Posterior vena cava (tissue), 2 donors: ENCODE data around the gene MLF2. TPM values are rescaled to one million over a fixed set of nuclear protein-coding genes. Genes with fewer than 3 reads are reported as not detected.
"Not testable (repeated sequence)": the region's sequence is repeated elsewhere in the genome, so short reads cannot be mapped to it uniquely, and the experiment has no call there.

Experiments
- DNase-seq: peaks from one replicate; pipeline ENCODE4 v3.0.0-alpha.2; 2020; ENCODE audit warnings: low spot score
- intact Hi-C, 2 donors: fragments of 100-400 bp; cut with DNase I; formaldehyde crosslinking; loops; one replicate each; pipeline versions ENCODE4 v1.14.1 to v1.14.2; 2022 to 2023
- total RNA-seq, 2 donors: library from RNA; stranded (reverse); fragmentation: NEBNext Ultra II Directional; extraction: Animal tissue kit (Norgen Biotek cat#: 25700); gene quantifications; one replicate each; pipeline ENCODE4 v1.2.1, GENCODE V29; 2021
- donor health status: DM: yes; HTN: yes; CAD: no.
- donor health status: DM: yes; HTN: yes; CAD: no.

MLF2 gene
- total RNA-seq, 2 donors from 2014 or later, result 106 to 145 TPM

- no peak for DNase-seq
- intact Hi-C loops, result no loop called here
Measured at GRCh38 chr12:6747216-6747615, 5.7 kb downstream of the MLF2 start.

- DNase-seq, result peak; percentile 72
- intact Hi-C loops, result no loop called here
Measured at GRCh38 chr12:6745741-6746525, 7.0 kb downstream of the MLF2 start.

- DNase-seq, intact Hi-C loops: not testable (repeated sequence)
Measured at GRCh38 chr12:6743300-6743699, 9.6 kb downstream of the MLF2 start.

GRCh38 chr12:6742834-6743233, 10.1 kb downstream of the MLF2 start:
- no peak for DNase-seq
- intact Hi-C loops, result no loop called here

- DNase-seq, result peak; percentile 64
- intact Hi-C loops, result not testable (repeated sequence)
Measured at GRCh38 chr12:6742080-6742479, 10.9 kb downstream of the MLF2 start.

GRCh38 chr12:6736754-6737153, 16.2 kb downstream of the MLF2 start:
- intact Hi-C loops, result loop anchor here in 1 of 2 donors (5.0 kb wide), 1 partner anchor 41 kb away; no protein-coding TSS in a partner anchor
- DNase-seq, result no peak

GRCh38 chr12:6735448-6736191, 17.3 kb downstream of the MLF2 start:
- peak; percentile 84 for DNase-seq
- intact Hi-C loops, result loop anchor here in 1 of 2 donors (5.0 kb wide), 1 partner anchor 42 kb away; no protein-coding TSS in a partner anchor

- DNase-seq, result peak; percentile 40
- intact Hi-C loops, result loop anchor here in 1 of 2 donors (5.0 kb wide), 1 partner anchor 43 kb away; no protein-coding TSS in a partner anchor
Measured at GRCh38 chr12:6734506-6735387, 18.2 kb downstream of the MLF2 start.

GRCh38 chr12:6730169-6730568, 22.8 kb downstream of the MLF2 start:
- peak; percentile 44 for DNase-seq
- intact Hi-C loops, result no loop called here

- intact Hi-C loops, result no loop called here
- DNase-seq, result peak; percentile 68
Measured at GRCh38 chr12:6729186-6729585, 23.8 kb downstream of the MLF2 start.

- peak; percentile 13 for DNase-seq
- intact Hi-C loops, result no loop called here
Measured at GRCh38 chr12:6725350-6725749, 27.6 kb downstream of the MLF2 start.

GRCh38 chr12:6724409-6724797, 28.5 kb downstream of the MLF2 start:
- intact Hi-C loops, result no loop called here
- DNase-seq, result peak; percentile 79

GRCh38 chr12:6723607-6724408, 29.1 kb downstream of the MLF2 start, which contains the start of gene COPS7A:
Gene COPS7A, plus strand, starts transcription at chr12:6724046. Its CDS starts 611 bp downstream, at chr12:6724657.
- intact Hi-C loops, result no loop called here
- DNase-seq, result peak; percentile 100

GRCh38 chr12:6722863-6723262, 30.1 kb downstream of the MLF2 start:
- no peak for DNase-seq
- intact Hi-C loops, result no loop called here

- intact Hi-C loops, result no loop called here
- no peak for DNase-seq
Measured at GRCh38 chr12:6716874-6717437, 36.0 kb downstream of the MLF2 start.

GRCh38 chr12:6716031-6716873, 36.7 kb downstream of the MLF2 start:
- intact Hi-C loops, DNase-seq: not testable (repeated sequence)

GRCh38 chr12:6708960-6709394, 44.0 kb downstream of the MLF2 start:
- intact Hi-C loops, result no loop called here

More at GRCh38 chr12:6708960-6709394, 44.0 kb downstream of the MLF2 start:
- no peak for DNase-seq
